GM18873 (cell line): ENCODE data around the gene GPC3.
A peak's percentile ranks its signal among the peaks of the same experiment; 100 is the strongest.

Source experiments
- ATAC-seq: cut with Tn5 transposase; IDR thresholded peaks from one replicate; pipeline ENCODE4 v1.9.1; 2021; ENCODE audit warnings: mild to moderate bottlenecking, moderate library complexity, moderate number of reproducible peaks; ENCODE audit not compliant: unreplicated experiment, low FRiP score

Gene GPC3

GRCh38 chrX:133935076-133935475 lies 50.3 kb downstream of the GPC3 start:
- no peak for ATAC-seq

- ATAC-seq: no peak
Observed at GRCh38 chrX:133933316-133933715, 52.1 kb downstream of the GPC3 start.

DNA sequence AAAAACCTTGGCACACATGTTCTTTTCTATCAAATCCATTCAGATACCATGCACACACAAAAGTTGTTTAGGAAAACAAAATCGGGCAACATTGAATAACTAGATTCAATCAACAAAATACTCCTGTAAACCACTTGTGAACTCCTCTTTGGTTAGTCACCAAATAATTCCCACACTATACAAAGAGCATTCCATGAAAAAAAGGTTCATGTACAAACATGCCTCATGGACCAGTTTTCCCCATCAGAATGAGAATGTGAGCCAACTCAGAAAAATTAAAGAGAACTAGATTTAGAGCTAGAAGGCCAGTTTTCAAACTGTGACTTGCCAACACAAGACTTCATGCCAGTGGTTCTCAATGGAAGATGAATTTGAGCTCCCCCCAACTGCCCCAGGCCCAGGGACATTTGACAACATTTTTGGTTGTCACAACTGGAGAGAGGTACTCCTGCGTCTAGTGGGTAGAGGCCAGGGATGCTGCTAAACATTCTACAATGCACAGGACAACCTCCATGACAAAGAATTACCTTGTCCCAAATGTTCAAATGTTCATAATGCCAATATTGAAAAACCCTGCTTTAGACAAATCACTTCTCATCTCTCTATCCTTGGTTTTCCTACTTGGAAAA lies 55.4 kb downstream of the GPC3 start:
- no peak for ATAC-seq

DNA sequence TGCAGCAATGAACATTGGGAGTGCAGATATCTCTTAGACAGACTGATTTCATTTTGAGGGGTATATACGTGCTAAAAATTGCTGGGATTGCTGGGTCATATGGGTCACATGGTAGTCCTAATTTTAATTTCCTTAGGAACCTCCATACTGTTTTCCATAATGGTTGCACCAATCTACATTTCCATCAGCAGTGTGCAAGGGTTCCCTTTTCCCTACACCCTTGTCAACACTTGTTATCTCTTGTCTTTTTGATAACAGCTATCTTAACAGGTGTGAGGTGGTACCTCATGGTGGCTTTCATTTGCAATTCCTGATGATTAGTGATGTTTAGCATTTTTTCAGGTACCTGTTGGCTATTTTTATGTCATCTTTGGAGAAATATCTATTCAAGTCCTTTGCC lies 57.0 kb downstream of the GPC3 start:
- no peak for ATAC-seq

DNA sequence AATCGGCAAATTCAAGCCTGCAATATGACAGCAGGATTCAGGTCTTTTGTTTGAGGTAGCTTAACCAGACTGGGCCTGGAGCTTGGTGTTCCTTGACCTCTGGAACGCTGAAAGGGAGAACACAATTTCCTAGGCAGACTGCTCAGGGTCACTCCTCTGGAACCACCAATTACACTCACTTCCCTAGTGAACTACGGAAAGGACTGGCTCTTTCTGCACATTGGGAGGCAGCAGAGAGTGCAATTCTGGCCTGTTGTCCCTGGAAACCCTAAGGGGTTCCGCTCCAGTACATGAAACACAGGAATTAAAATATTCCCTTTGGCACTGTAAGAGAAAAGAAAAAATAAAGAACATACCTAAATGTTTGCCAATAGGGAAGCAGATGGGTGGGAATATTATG lies 58.6 kb downstream of the GPC3 start:
- ATAC-seq: no peak

- no peak for ATAC-seq
Observed at GRCh38 chrX:133926099-133926498, 59.3 kb downstream of the GPC3 start.

DNA sequence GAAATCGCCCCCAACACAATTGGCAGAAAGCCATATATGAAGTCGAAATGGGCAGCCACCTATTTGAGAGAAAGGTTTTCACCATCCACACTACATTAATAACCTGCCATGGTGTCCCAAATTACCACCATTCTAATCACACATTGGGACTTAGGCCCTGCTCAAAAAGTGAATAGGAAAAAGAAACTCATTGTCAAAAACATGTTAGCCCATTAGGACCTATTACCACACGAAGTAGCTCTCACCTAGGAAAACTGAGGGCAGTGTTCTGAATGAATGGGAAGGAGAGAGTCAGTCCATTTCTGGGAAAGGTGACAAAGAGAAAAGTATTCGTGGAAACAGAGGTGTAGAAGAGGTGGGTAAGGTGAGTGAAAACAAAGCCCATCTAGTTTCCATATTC lies 60.8 kb downstream of the GPC3 start:
- ATAC-seq: no peak

DNA sequence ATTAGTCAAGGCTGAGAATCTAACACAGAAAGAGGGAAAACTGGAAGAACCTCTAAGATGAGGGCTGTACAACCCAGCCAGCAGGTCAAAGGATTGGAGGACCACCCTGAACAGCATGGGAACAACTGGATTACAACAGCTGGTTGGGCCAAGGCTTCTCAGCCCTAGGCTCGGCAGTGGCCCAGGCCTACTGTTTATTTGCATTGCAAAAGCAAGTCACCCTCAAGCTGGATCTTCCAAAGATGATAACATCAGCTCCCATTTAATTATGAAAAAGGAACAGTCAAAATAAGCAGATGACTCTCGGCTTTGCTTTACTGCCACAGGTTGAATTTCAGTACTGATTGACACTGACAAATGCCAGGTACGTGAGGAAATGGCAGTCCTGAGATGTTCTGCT lies 61.8 kb downstream of the GPC3 start:
- ATAC-seq: no peak

DNA sequence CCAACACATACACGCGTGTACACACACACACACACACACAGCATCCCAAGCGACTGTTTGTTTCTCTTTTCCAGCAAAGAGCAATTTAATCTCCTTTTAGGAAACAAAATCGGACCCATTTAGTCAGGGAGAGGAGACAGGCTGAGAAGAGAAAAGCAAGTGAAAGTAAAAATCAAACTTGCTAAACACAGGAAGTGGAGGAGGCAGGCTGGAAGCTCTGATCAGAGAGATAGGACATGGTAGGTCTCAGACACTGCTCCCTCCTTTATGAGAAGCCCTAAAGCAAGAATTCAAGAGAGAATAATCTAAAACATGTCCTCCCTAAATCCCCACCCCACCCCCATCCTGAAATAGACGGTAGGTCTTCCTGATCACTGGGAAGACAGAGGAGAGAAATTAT lies 62.3 kb downstream of the GPC3 start:
- ATAC-seq: no peak

- ATAC-seq: no peak
Observed at GRCh38 chrX:133922390-133922771, 63.0 kb downstream of the GPC3 start.

DNA sequence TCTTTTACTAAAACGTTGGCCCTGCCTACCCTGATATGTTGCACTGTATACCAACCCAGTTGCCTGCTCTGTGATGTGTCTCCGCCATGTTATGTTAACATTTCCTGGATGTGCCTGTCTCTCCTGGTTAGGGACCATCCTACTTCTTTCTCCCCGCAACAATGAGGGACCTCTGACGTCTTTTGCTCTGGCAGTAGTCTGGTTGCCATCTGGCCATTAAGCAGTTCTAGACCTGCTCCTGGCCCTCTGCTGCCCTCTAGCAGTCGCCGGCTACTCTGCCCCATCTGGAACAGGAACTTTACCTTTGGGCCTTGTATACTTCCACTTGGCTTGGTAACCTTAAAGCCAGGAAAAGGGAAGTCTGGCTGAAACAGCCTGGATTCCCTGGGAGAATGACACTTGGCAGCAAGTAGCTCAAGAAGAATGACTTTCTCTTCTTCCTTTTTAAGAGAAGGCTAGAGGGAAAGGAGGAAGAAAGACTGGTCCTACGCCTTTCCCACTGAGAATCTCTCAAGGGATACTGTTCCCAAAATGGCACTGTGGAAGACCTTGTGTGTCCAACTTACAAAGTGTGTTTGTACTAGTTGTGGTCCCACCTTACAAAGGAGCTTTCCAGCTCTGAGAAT lies 63.5 kb downstream of the GPC3 start:
- peak; percentile 53 for ATAC-seq

GRCh38 chrX:133921086-133921485 lies 64.3 kb downstream of the GPC3 start:
- no peak for ATAC-seq

GRCh38 chrX:133918361-133918771 lies 67.0 kb downstream of the GPC3 start:
- ATAC-seq: no peak

DNA sequence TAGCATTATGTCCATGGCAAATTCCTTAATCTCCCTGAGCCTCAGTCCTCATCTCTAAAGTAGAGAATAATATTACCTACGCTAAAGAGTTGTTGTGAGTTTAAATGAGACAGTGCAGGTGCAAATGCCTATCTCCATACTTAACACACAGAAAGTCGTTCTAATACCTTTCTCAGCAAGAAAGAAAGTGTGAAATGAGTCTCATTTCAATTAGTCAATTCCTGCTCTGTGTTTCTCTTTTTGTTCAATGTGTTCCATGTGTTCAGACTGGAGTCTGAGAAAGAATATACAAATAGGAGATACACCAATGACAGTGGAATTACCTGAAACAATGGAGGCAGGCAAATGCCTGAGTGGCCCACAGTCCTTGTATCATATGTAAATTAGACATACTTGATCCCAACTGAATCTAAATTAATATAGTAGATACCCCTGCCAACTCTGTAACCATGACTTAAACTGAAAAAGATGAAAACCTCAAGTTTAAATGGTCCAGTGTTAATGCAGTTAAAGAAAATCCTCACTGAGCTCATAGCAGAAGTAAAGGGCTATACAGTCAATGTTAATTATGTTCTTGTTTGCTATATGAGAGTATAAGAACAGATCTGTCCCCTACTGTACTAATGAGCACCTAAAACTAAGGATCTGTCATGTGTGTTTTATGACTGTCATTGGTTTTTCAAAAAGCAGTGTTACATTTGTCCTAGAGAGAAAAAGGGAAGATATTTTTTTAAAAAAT lies 68.2 kb downstream of the GPC3 start:
- no peak for ATAC-seq

GRCh38 chrX:133913658-133914388 lies 71.6 kb downstream of the GPC3 start:
- no peak for ATAC-seq

DNA sequence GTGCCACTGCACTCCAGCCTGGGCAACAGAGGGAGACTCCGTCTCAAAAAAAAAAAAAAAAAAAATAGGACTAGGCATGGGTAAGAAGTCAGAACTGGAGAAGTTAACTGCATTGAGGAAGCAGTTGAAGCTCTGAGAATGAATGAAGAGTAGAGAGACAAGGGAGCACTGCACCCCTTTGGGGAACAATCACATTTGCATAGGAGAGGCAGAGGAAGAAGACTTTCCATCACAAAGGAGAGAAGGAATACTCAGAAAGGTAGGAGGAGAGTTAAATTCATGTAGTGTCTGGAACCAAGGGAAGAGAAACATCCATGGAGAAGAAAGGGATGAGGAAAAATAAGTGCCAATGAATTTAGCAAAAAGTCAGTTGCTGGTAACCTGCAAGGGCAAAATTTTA lies 72.4 kb downstream of the GPC3 start:
- no peak for ATAC-seq

- ATAC-seq: no peak
Observed at GRCh38 chrX:133911825-133912495, 73.4 kb downstream of the GPC3 start.

DNA sequence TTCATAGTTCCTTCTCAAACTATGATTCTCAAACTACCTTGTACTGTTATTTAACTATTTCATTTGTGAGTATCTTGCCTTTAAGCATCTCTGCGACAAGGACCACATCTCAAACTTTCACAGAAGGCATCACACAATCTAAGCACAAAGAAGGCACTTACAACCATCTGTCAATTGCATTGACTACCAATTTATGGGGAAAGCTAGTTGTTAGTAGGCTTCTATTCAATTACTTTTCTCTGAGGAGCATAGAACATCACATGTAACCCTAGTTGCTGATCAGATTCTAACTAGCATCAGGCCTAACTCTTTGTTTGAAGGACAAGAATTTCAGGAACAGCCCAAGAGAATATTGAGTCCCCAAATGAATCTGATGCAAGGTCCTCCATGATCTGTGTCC lies 74.9 kb downstream of the GPC3 start:
- no peak for ATAC-seq

DNA sequence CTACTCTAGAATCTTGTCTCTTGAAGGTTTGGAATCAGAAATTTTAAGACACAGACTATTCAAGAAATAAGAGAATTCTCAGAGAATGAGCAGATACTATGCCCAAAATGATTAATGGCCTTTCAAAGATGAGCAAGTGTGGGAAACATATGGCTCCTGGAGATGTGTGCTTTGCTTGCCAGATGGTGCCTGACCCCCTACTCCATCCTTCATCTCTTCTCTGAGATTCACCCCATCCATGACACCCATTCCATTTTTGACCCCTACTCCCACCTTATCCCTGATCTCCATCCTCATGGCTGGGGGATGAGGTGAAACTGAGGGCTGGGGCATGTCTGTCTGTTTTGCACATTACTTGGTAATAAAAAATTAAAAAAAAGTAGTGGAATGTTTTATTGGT lies 75.5 kb downstream of the GPC3 start:
- no peak for ATAC-seq

GRCh38 chrX:133908223-133908955 lies 77.0 kb downstream of the GPC3 start:
- ATAC-seq: no peak
